C4-2B (cell line): ENCODE measurements around the gene TRABD2A.

Experiments
- ZFX ChIP-seq: fragments of 450-650 bp; IDR thresholded peaks from 2 replicates; pipeline ENCODE4 v1.6.1; 2017
- TF ChIP-seq, protein P1 (sequence below): fragments of 450-650 bp; conservative IDR thresholded peaks from 2 replicates; pipeline ENCODE4 v1.5.1; 2017; ENCODE audit warnings: mild to moderate bottlenecking

DNA sequence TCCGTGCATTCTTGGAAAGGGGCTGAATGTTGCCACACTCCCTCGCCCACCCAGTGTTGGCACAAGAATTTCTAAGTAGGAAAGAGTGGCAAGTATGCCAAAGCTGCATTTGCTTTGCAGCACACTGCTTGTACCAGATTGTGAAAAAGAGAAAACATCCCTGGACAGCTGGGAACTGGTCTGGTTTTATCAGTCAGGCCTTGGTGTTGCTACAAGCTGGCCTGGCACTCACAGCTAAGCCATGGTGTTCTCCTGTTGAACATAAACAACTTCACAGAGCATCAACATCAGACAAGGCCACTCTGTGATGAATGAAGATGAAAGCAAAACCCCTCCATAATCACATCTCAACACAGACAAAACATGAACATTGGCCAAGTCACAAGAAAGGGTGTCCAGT lies 4.2 kb upstream of the TRABD2A start:
- TF ChIP-seq, protein P1, sequence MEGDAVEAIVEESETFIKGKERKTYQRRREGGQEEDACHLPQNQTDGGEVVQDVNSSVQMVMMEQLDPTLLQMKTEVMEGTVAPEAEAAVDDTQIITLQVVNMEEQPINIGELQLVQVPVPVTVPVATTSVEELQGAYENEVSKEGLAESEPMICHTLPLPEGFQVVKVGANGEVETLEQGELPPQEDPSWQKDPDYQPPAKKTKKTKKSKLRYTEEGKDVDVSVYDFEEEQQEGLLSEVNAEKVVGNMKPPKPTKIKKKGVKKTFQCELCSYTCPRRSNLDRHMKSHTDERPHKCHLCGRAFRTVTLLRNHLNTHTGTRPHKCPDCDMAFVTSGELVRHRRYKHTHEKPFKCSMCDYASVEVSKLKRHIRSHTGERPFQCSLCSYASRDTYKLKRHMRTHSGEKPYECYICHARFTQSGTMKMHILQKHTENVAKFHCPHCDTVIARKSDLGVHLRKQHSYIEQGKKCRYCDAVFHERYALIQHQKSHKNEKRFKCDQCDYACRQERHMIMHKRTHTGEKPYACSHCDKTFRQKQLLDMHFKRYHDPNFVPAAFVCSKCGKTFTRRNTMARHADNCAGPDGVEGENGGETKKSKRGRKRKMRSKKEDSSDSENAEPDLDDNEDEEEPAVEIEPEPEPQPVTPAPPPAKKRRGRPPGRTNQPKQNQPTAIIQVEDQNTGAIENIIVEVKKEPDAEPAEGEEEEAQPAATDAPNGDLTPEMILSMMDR: no peak
- no peak for TF ChIP-seq ZFX
